A549 (cell line): ENCODE measurements around the gene TRMT11.

Experiments
- BCL3 ChIP-seq: fragments of >200 bp; sonication (Bioruptor Twin); formaldehyde crosslinking; IDR thresholded peaks from 3 replicates; pipeline ENCODE4 v1.6.1; 2016
- CBX8 ChIP-seq: fragments of 200-600 bp; sonication (generic); IDR thresholded peaks from 2 replicates; pipeline ENCODE4 v1.6.1; 2016
- CEBPB ChIP-seq, 2 experiments: fragments of >200 bp in 1 of 2; sonication (Bioruptor Twin) in 1 of 2; formaldehyde crosslinking in 1 of 2; IDR thresholded peaks; 2 replicates each; pipeline ENCODE4 v1.6.1; 2012 to 2016
- CTCF ChIP-seq: fragments of >200 bp; sonication (Bioruptor Twin); formaldehyde crosslinking; IDR thresholded peaks from 3 replicates; pipeline ENCODE4 v1.5.1; 2016
- JUN ChIP-seq, 2 experiments: fragments of >200 bp; sonication (Bioruptor Twin); formaldehyde crosslinking; IDR thresholded peaks; 2 replicates in 1 of 2; 3 replicates in 1 of 2; pipeline ENCODE4 v1.6.1; 2016 to 2017
- POLR2A ChIP-seq: IDR thresholded peaks from 2 replicates; pipeline ENCODE4 v1.6.1; 2012; ENCODE audit warnings: mild to moderate bottlenecking, low read length

- TF ChIP-seq BCL3: no peak
- no peak for TF ChIP-seq CTCF
- TF ChIP-seq CBX8: no peak
- TF ChIP-seq JUN (IDR thresholded peaks at IDR 0.05): no peak
- TF ChIP-seq POLR2A: no peak
- no peak for TF ChIP-seq CEBPB (IDR thresholded peaks at IDR 0.05)
Measured at GRCh38 chr6:125942672-125943527, 43.4 kb upstream of the TRMT11 start.
